Stimulated activated CD4-positive, alpha-beta T cell treated with anti-CD3 and anti-CD28 coated beads, Interleukin-12 subunit alpha, Interleukin-12 subunit beta, amount 100 ng/mL, for 48 hours (primary cell): ENCODE measurements around the gene AP5B1.
"Not testable (repeated sequence)": the region's sequence is repeated elsewhere in the genome, so short reads cannot be mapped to it uniquely, and the experiment has no call there.

Experiments used
- DNase-seq, 3 donors: peaks; one replicate each; pipeline ENCODE4 v3.0.0-alpha.2; 2020; ENCODE audit warnings: low read depth in 2 of 3, low spot score in 1 of 3

Gene AP5B1

DNA sequence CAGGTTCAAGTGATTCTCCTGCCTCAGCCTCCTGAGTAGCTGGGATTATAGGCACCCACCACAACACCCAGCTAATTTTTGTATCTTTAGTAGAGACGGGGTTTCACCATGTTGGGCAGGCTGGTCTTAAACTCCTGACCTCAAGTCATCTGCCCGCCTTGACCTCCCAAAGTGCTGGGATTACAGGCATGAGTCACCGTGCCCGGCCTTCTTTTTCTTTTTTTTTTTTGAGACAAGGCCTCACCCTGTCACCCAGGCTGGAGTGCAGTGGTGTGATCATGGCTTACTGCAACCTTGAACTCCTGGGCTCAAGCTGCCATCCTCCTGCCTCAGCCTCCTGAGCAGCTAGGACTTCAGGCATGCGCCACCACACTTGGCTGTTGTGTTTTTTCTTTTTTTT lies 13.0 kb downstream of the AP5B1 start:
- not testable (repeated sequence) for DNase-seq

DNA sequence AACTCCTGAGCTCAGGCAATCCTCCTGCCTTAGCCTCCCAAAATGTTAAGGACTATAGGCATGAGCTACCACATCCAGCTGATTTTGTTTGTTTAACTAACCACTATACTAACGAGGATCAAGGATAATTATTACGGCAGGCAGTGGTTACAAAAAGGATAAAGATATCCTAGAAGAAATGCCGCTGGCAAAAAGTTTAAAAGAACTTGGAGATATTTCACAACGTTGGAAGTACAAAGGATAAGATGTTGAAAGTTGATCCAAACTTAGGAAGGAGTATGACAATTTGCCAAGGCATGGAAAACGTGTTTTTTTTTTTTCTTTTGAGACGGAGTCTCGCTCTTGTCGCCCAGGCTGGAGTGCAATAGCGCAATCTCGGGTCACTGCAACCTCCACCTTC lies 13.4 kb downstream of the AP5B1 start:
- DNase-seq: no peak

- DNase-seq: no peak
These were observed 14.2 kb downstream of the AP5B1 start for GRCh38 chr11:65766535-65766934.

DNA sequence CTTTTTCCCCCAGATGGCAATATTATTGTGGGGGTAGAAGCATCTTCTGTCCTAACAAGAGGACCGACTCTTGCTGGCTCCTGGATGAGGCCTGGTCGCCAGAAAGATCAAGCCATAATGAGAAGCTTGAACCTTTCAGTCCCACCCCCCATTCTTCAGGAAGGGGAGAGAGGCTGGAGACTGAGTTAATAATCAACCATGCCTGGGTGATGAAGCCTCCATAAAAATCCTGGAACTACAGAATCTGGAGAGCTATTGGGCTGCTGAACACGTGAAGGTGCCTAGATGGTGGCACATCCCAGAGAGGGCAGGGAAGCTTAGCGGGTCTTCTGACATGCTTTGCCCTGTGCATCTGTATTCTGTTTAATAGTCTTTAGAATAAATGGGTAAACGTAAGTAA lies 16.3 kb downstream of the AP5B1 start:
- no peak for DNase-seq

GRCh38 chr11:65762816-65763215 lies 18.0 kb downstream of the AP5B1 start:
- DNase-seq: not testable (repeated sequence)

GRCh38 chr11:65762169-65762568 lies 18.6 kb downstream of the AP5B1 start:
- DNase-seq: not testable (repeated sequence)

DNA sequence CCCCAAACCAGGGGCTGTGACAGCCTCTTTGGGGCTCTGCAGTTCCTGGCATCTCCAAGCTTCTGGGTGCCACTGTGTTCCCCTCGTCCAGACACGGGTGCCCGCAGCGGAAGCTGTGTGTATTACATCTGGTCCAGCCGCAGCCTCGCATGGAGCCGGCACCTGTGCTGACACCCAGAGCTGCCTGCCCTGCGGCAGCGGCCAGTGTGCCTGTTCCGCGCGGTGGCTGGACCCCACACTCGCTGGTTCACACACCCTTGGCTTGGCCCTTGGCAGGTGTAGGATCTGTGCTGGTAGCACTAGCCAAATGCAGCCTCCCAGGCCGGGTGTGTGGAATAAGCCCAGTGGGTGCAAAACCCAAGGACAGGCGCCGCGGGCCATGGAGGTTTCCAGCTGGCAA lies 35.7 kb downstream of the AP5B1 start:
- no peak for DNase-seq

GRCh38 chr11:65744699-65745042 lies 36.1 kb downstream of the AP5B1 start:
- DNase-seq: no peak

GRCh38 chr11:65744026-65744698 lies 36.6 kb downstream of the AP5B1 start:
- DNase-seq: peak in 1 of 3 donors; percentile 3

GRCh38 chr11:65743681-65744025 lies 37.1 kb downstream of the AP5B1 start:
- no peak for DNase-seq

GRCh38 chr11:65742353-65742752 lies 38.4 kb downstream of the AP5B1 start:
- no peak for DNase-seq

DNA sequence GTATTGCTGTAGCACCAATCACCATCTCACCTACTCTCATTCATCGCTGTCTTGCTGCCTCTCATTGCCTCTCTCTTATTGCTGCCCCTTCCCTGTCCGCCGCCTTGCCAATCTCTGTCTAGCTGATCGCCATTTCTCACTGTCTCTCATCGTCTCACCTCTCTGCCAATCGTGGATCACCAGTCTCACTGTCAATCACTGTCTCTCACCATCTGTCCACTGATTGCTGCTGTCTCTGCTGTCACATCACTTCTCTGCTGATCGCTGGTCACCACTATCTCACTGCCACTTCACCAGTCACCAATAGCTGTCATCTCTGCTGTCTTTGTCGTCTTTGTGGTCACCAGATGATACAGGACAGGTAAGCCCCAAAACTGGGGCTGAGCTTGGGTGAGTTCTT lies 39.6 kb downstream of the AP5B1 start:
- no peak for DNase-seq

GRCh38 chr11:65739022-65739421 lies 41.8 kb downstream of the AP5B1 start:
- DNase-seq: no peak

DNA sequence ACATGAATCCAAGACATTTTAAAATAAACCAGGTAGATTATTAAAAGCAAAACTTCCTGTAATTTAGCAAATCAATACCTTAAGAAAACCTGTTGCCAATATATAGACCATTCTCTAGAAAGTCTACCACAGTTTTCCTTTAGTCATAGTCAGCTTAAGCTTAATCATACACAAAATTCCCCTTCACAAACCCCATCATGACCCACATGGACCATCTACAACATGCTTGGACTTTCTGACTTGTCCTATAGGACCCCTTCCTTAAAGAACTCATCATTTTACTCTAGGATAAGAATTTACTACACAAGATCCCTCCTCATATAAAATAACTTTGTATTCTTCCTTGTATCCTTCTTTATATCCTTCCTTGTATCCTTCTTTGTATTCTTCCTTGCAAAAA lies 44.0 kb downstream of the AP5B1 start:
- no peak for DNase-seq

DNA sequence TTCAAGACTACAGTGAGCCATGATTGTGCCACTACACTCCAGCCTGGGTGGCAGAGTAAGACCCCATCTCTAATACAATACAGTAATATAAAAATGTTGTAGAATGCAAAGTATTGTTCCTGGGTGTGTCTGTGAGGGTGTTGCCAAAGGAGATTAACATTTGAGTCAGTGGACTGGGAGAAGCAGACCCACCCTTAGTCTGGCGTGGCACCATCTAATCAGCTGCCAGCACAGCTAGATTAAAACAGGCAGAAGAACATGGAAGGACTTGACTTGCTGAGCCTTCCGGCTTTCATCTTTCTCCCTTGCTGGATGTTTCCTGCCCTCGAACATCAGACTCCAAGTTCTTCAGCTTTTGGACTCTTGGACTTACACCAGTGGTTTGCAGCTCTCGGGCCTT lies 45.7 kb downstream of the AP5B1 start:
- DNase-seq: not testable (repeated sequence)

GRCh38 chr11:65730461-65730860 lies 50.3 kb downstream of the AP5B1 start:
- no peak for DNase-seq

DNA sequence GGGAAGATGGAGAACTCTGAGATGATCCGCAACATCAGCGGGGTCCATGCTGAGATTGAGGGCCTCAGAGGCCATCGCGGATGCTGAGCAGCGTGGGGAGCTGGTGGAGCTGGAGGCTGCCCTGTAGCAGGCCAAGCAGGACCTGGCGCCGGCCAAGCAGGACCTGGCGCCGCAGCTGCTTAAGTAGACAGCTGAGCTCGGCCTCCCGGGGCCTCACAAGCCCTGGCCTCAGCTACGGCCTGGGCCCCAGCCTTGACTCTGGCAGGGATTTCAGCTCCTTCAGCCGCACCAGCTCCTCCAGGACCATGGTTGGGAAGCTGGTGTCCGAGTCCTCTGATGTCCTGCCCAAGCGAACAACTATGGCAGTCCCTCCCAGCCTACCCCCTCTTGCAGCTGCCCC lies 52.9 kb downstream of the AP5B1 start:
- no peak for DNase-seq

GRCh38 chr11:65726660-65727059 lies 54.1 kb downstream of the AP5B1 start:
- no peak for DNase-seq
